ENCODE results near the gene ORM1.

The ORM1 gene

DNA sequence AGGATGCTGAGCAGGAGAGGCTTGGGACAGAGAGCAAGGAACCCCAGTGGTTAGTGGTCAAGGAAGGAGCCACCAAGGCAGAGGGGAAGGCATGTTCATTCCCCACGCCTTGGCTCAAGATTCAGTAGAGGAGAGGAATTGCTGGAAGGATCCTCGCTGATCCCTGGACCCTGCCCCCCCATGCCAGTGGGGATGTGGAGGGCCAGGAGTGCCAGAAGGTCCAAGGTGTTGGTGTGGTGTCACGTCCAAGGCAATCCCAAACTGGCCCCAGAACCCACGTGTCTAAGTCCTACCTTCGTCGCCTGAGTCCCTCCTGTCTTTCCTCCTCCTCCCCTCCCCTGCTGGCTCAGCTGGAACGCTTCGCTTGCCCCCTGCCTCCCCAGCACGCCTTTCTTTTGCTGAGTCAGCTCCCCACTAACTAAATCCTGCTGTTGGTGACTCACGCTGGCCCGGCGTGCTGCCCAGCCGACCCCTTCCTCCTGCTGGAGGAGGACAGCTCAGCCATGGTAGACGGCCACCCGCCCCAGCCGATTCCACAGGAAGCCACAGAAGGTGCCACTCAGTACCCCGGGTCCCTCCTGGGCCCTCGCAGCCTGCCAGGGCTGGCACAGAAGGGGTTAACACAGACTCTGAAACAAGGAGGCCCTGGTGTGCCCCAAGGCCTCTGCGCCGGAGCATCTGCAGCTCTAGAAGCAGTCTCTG lies 37.6 kb upstream of the ORM1 start:
- TF ChIP-seq, protein P1, sequence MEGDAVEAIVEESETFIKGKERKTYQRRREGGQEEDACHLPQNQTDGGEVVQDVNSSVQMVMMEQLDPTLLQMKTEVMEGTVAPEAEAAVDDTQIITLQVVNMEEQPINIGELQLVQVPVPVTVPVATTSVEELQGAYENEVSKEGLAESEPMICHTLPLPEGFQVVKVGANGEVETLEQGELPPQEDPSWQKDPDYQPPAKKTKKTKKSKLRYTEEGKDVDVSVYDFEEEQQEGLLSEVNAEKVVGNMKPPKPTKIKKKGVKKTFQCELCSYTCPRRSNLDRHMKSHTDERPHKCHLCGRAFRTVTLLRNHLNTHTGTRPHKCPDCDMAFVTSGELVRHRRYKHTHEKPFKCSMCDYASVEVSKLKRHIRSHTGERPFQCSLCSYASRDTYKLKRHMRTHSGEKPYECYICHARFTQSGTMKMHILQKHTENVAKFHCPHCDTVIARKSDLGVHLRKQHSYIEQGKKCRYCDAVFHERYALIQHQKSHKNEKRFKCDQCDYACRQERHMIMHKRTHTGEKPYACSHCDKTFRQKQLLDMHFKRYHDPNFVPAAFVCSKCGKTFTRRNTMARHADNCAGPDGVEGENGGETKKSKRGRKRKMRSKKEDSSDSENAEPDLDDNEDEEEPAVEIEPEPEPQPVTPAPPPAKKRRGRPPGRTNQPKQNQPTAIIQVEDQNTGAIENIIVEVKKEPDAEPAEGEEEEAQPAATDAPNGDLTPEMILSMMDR (IDR thresholded peaks at IDR 0.05) = no peak
- H3K4me1 ChIP-seq (ENCODE audit: control insufficient read depth in 1 of 2, insufficient read depth in 1 of 2, low read depth in 1 of 2, low read length in 1 of 2) = no peaks in the 10 kb centered on the region
- no peak overlapping the region for H3K4me3 ChIP-seq (ENCODE audit: low read depth in 1 of 2, low read length in 1 of 2)
- H3K27me3 ChIP-seq = peaks cover 17% of the 10 kb centered on the region
- H3K27ac ChIP-seq = no peak overlapping the region
- H3K9me3 ChIP-seq = no peaks in the 10 kb centered on the region
- no peaks in the 10 kb centered on the region for H3K36me3 ChIP-seq

DNA sequence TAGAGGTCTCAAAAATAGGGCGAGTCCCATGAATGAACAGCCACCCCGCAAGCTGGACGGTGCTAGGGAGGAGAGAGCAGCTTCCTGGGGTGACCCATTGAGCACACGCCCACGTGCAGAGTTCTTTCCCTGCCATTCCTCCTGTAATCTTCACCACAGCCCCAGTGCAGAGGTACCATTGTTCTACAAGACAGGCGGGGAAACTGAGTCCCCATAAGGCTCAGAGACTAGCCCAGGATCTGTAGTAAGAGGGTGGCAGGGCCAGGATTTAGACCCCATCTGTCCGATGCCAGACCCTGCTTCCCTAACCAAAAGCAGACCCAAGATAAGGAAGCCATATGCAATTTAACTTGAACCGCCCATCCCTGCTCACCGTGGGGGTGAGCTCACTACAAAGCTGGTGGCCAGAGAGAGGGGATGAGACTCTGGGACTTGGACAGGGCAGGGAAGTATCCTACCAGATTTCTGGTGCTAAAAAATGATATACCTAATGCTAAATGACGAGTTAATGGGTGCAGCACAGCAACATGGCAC lies 36.7 kb upstream of the ORM1 start:
- Histone ChIP-seq H3K27ac (no peak overlapping the region), H3K4me1 (ENCODE audit: control insufficient read depth in 1 of 2, insufficient read depth in 1 of 2, low read depth in 1 of 2, low read length in 1 of 2) (no peaks in the 10 kb centered on the region), H3K36me3 (no peaks in the 10 kb centered on the region), H3K27me3 (peaks cover 17% of the 10 kb centered on the region), H3K9me3 (no peaks in the 10 kb centered on the region), H3K4me3 (ENCODE audit: low read depth in 1 of 2, low read length in 1 of 2) (no peak overlapping the region)
- TF ChIP-seq, protein P1 (IDR thresholded peaks at IDR 0.05) = no peak

DNA sequence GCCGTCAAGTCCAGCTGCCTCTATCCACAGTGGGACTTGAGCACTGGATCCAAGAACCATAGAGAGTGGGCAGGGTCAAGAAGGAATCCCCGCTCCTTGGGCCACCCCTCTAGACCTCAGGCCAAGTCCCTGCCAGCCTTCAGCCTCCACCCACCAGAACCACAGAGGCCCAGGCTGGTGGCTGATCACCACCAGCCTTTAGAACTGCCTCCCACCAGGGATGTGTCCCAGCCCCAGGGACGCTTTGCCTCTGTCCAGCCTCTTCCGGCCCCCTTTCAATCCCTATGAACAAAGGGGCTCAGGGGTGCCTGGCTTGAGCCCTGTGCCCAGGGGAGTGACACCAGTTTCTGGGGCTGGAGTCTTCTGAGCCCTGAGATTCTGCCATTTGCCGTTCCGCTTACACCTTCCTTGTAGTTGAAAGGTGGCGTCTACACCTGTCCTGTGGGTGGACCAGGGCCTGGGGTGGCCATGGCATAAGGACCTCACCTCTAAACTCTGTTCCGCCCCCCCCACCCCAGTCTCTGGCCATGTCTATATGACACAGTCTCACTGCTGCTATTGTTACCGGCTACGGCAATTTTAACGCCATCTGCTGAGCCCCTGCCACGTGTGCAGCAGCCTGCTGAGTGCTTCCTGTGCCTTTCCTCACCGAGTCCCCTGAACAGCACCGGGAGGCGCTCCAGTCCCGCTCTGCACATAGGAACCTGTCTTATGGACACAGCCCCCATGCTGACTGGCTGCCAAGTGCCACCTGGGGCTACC lies 35.7 kb upstream of the ORM1 start:
- no peaks in the 10 kb centered on the region for H3K4me1 ChIP-seq (ENCODE audit: control insufficient read depth in 1 of 2, insufficient read depth in 1 of 2, low read depth in 1 of 2, low read length in 1 of 2)
- TF ChIP-seq, protein P1 (IDR thresholded peaks at IDR 0.05) = no peak
- no peaks in the 10 kb centered on the region for H3K9me3 ChIP-seq
- H3K27me3 ChIP-seq = peaks cover 21% of the 10 kb centered on the region
- H3K4me3 ChIP-seq (ENCODE audit: low read depth in 1 of 2, low read length in 1 of 2) = no peak overlapping the region
- H3K27ac ChIP-seq = no peak overlapping the region
- H3K36me3 ChIP-seq = no peaks in the 10 kb centered on the region

DNA sequence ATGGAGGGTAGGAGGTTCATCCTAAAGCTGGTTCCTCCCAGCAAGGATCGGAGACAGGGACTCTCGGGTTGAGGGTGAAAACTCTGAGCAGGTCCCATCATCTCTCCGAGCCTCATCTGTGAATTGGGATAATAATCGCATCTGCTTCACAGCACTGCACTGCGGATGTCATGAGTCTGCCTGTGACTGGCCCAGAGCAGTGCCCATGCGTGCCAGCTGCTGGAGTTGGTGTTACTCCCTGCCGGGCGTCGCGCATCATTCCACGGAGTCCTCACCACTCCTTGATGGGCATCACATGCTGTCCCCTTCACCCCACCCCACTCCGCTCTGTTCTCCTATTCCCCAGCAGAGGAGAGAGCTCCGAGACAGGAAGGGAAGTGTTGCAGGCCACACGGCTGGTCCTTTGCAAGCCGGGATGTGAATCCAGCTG lies 35.1 kb upstream of the ORM1 start:
- Histone ChIP-seq H3K4me3 (ENCODE audit: low read depth in 1 of 2, low read length in 1 of 2) (no peak overlapping the region), H3K27me3 (peaks cover 26% of the 10 kb centered on the region), H3K9me3 (no peaks in the 10 kb centered on the region), H3K36me3 (no peaks in the 10 kb centered on the region), H3K4me1 (ENCODE audit: control insufficient read depth in 1 of 2, insufficient read depth in 1 of 2, low read depth in 1 of 2, low read length in 1 of 2) (no peaks in the 10 kb centered on the region), H3K27ac (no peak overlapping the region)
- TF ChIP-seq, protein P1 (IDR thresholded peaks at IDR 0.05) = no peak

DNA sequence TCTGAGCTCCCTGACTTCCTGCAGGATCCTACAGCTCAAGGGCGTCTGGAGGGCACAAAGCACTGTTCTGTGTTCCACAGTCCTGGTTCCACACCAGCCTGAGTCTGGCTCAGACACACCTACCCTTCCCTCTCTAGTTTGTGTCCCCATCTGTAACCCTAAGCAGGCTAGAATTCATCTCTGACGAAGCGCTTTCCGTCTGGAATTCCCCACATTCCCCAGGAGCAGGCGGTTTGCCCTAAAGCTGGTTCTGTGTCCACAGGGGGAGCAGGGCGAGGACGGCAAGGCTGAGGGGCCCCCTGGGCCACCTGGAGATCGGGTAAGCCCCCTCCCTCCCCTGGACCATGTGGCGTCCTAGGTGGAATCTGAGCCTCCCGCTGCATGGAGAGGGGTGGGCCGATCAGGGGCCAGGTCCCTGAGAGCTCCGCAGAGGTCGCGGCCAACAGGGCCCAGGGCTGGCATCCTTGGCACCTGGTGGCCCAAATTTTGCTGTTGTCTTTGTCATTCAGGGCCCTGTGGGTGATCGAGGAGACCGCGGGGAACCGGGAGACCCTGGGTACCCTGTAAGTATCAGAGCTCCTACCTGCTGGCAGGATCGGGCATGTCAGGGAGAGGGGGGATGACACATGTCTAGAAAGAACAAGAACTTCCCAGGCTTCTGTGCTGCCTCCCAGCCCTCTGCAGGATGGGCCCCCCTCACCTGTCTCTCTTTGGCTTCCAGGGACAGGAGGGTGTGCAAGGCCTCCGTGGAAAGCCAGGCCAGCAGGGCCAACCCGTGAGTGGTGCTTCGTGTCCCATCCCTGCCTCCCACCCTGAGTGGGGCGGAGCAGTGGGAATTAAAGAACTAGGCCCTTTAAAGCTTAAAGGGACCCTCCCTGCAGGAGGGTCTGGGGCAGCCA lies 34.5 kb upstream of the ORM1 start:
- H3K36me3 ChIP-seq = no peaks in the 10 kb centered on the region
- H3K4me1 ChIP-seq (ENCODE audit: control insufficient read depth in 1 of 2, insufficient read depth in 1 of 2, low read depth in 1 of 2, low read length in 1 of 2) = no peaks in the 10 kb centered on the region
- H3K27ac ChIP-seq = no peak overlapping the region
- peaks cover 23% of the 10 kb centered on the region for H3K27me3 ChIP-seq
- no peak overlapping the region for H3K4me3 ChIP-seq (ENCODE audit: low read depth in 1 of 2, low read length in 1 of 2)
- TF ChIP-seq, protein P1 (IDR thresholded peaks at IDR 0.05) = no peak
- no peaks in the 10 kb centered on the region for H3K9me3 ChIP-seq

Measured in neutrophil (primary cell).